Transverse colon (tissue), 3 donors: ENCODE data around the gene HIVEP3.

ENCODE experiments used
- CTCF ChIP-seq, 5 experiments: fragments of 200-600 bp in 3 of 5; fragments of 450-650 bp in 2 of 5; sonication (generic) in 3 of 5; IDR thresholded peaks; 1 replicate in 2 of 5; 2 replicates in 3 of 5; pipeline ENCODE4 v1.5.1; 2016 to 2017; ENCODE audit warnings: antibody characterized with exemption in 5 of 5, inconsistent platforms in 3 of 5, mild to moderate bottlenecking in 2 of 5, moderate library complexity in 1 of 5
- POLR2A ChIP-seq: fragments of 450-650 bp; IDR thresholded peaks from one replicate; pipeline ENCODE4 v1.6.1; 2016; ENCODE audit warnings: antibody characterized with exemption, mild to moderate bottlenecking, moderate library complexity

GRCh38 chr1:41682149-41682548 lies 236.6 kb downstream of the HIVEP3 start:
- TF ChIP-seq CTCF (IDR thresholded peaks at IDR 0.05) (no peak), POLR2A (no peak)
